ENCODE data around the gene VSIR.

Gene VSIR

GRCh38 chr10:71782221-71782916 is 9.0 kb upstream of the VSIR start:
- H3K9me3 Mint-ChIP-seq = peaks cover 1% of the 10 kb centered on the region
- H3K27me3 Mint-ChIP-seq = peaks cover 3% of the 10 kb centered on the region
- H3K4me1 Mint-ChIP-seq = peaks cover 10% of the 10 kb centered on the region
- no peak overlapping the region for H3K27ac Mint-ChIP-seq
- no peak for ATAC-seq (ENCODE audit: low read depth)
- DNase-seq (ENCODE audit: low spot score in 2 of 2) = no peak
- no peak overlapping the region for H3K4me3 Mint-ChIP-seq
- H3K36me3 Mint-ChIP-seq = no peaks in the 10 kb centered on the region

DNA sequence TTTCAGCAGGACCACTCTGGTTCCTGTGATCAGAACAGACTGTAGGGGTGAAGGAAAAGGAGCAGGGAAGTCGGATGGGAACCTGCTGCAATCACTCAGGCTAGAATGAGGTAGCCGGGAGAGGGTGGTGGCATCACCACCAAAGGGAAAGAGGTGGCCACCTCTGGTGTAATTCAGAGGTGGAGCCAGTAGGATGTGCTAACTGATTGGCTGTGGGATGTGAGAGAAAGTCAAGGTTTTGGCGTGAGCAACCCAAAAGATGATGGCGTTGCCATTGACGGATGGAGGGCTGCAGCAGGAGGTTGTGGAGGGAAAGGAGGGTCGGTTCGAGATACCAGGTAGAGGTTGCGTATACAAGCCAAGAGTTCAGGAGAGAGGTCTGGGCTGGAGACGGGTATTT is 7.4 kb upstream of the VSIR start:
- no peak overlapping the region for H3K4me3 Mint-ChIP-seq
- H3K9me3 Mint-ChIP-seq = peaks cover 1% of the 10 kb centered on the region
- H3K27ac Mint-ChIP-seq = no peak overlapping the region
- no peaks in the 10 kb centered on the region for H3K36me3 Mint-ChIP-seq
- no peak for DNase-seq (ENCODE audit: low spot score in 2 of 2)
- peaks cover 18% of the 10 kb centered on the region for H3K4me1 Mint-ChIP-seq
- ATAC-seq (ENCODE audit: low read depth) = no peak
- peaks cover 3% of the 10 kb centered on the region for H3K27me3 Mint-ChIP-seq

- no peaks in the 10 kb centered on the region for H3K36me3 Mint-ChIP-seq
- H3K4me3 Mint-ChIP-seq = no peak overlapping the region
- ATAC-seq (ENCODE audit: low read depth) (no peak), DNase-seq (ENCODE audit: low spot score in 2 of 2) (no peak)
- peaks cover 24% of the 10 kb centered on the region for H3K4me1 Mint-ChIP-seq
- H3K27ac Mint-ChIP-seq = no peak overlapping the region
- peaks cover 3% of the 10 kb centered on the region for H3K27me3 Mint-ChIP-seq
- H3K9me3 Mint-ChIP-seq = peaks cover 1% of the 10 kb centered on the region
Measured at GRCh38 chr10:71780156-71780555, 6.8 kb upstream of the VSIR start.

GRCh38 chr10:71779641-71780040 is 6.3 kb upstream of the VSIR start:
- ATAC-seq (ENCODE audit: low read depth) = no peak
- H3K27ac Mint-ChIP-seq = no peak overlapping the region

GRCh38 chr10:71778071-71778825 is 4.9 kb upstream of the VSIR start:
- Mint-ChIP-seq H3K27me3 (no peaks in the 10 kb centered on the region), H3K36me3 (no peaks in the 10 kb centered on the region), H3K4me3 (no peak overlapping the region), H3K27ac (no peak overlapping the region), H3K9me3 (peaks cover 1% of the 10 kb centered on the region), H3K4me1 (peaks cover 37% of the 10 kb centered on the region)
- DNase-seq (ENCODE audit: low spot score in 2 of 2) = no peak
- ATAC-seq (ENCODE audit: low read depth) = no peak

More at GRCh38 chr10:71779641-71780040, 6.3 kb upstream of the VSIR start:
- Mint-ChIP-seq H3K36me3 (no peaks in the 10 kb centered on the region), H3K4me3 (no peak overlapping the region), H3K4me1 (peaks cover 28% of the 10 kb centered on the region), H3K27me3 (peaks cover 2% of the 10 kb centered on the region), H3K9me3 (peaks cover 1% of the 10 kb centered on the region)
- DNase-seq (ENCODE audit: low spot score in 2 of 2) = no peak

DNA sequence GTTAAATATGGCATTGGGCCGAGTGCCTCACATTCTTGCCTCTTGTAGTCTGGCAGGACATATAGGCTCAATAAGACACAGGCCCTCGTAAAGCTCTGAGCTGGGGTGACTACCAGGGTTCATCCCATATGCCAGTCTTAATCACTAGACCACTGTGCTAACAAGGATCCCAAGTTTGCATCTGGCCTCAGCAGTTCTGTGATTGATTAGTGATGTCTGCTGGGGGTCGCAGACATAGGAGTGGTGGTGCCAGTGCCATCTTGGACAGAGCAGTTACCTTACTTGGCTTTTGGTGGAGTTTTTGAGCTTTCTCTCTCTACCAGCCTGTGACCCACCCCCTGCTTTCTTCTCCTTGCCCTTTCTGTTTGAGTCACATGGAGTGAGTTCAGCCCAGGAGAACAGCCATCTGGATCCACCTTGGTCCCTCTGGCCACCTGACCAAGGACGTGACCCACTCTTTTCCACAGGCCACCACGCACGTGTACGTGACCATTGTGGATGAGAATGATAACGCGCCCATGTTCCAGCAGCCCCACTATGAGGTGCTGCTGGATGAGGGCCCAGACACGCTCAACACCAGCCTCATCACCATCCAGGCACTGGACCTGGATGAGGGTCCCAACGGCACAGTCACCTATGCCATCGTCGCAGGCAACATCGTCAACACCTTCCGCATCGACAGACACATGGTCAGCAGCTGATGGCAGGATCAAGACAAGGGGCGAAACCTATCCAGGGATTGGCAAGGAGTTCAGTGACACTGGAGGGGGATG is 4.1 kb upstream of the VSIR start:
- Mint-ChIP-seq H3K4me1 (peaks cover 34% of the 10 kb centered on the region), H3K27me3 (no peaks in the 10 kb centered on the region), H3K4me3 (no peak overlapping the region), H3K27ac (no peak overlapping the region), H3K36me3 (no peaks in the 10 kb centered on the region), H3K9me3 (peaks cover 1% of the 10 kb centered on the region)
- ATAC-seq (ENCODE audit: low read depth) (no peak), DNase-seq (ENCODE audit: low spot score in 2 of 2) (no peak)

GRCh38 chr10:71776481-71776925 is 3.2 kb upstream of the VSIR start:
- Mint-ChIP-seq H3K9me3 (peaks cover 1% of the 10 kb centered on the region), H3K4me3 (peak overlapping the region; percentile 7), H3K27ac (peak overlapping the region; percentile 20)

DNA sequence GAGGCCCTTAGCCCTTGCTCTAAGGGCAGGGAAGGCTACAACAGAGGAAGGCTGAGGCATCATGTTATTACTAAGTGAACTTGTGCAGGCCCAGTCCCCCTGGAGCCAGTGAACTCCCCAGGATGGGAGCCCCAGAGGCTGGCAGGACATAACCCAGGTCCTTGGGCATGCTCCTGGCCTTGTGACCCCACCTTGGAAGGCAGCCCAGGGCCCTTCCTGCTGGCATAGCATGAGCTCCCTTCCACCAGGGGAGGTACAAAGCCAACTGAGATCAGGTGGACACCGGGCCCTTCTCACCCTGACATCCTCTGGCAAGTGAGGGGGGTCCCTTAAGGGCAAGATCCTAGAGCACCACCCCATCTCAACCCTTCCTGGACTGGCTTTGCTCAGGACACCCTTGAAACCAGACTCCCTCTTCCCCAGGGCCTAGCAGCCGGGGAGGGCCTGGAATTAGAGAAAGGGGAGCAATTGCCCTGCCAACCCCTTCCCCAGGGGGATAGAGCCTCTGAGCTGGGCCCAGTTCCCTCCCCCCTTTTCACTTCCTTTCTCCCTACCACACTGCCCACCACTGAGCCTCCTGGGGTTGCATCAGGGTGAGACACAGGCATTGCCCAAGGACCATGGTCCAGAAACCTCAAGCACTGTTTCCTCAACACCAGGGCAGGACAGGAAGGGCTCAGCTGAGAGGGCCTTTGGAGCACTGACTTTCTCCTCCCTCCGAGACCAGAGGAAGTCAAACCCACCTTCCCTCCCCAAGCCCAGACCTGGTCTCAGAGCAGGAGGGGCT is 1.8 kb upstream of the VSIR start:
- DNase-seq (ENCODE audit: low spot score in 2 of 2) (no peak), ATAC-seq (ENCODE audit: low read depth) (no peak)
- H3K4me1 Mint-ChIP-seq = peaks cover 51% of the 10 kb centered on the region
- no peaks in the 10 kb centered on the region for H3K27me3 Mint-ChIP-seq
- peak overlapping the region; percentile 95 for H3K27ac Mint-ChIP-seq
- peak overlapping the region; percentile 35 for H3K4me3 Mint-ChIP-seq
- H3K36me3 Mint-ChIP-seq = no peaks in the 10 kb centered on the region
- H3K9me3 Mint-ChIP-seq = peaks cover 1% of the 10 kb centered on the region

More at GRCh38 chr10:71776481-71776925, 3.2 kb upstream of the VSIR start:
- Mint-ChIP-seq H3K27me3 (no peaks in the 10 kb centered on the region), H3K36me3 (no peaks in the 10 kb centered on the region), H3K4me1 (peaks cover 43% of the 10 kb centered on the region)
- ATAC-seq (ENCODE audit: low read depth) (no peak), DNase-seq (ENCODE audit: low spot score in 2 of 2) (no peak)

DNA sequence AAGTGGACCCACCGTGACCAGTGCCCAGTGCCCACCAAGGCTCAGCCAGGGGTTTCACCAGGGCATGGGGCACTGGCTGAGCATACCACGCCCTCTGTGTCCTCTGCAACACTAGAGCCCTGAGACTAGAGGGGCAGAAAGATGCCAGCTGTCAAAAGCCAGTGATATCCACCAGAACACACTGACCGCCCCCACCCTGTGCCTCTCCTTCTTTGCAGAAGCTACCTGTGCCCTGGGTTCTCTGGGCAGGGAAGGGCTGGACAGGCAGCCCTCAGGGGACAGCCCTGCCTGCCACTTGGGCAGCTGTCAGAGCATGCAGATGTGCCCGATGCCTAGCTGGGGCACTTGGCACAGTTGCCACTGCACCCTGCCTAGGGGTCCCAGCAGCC is 494 bp downstream of the VSIR start:
- no peak for DNase-seq (ENCODE audit: low spot score in 2 of 2)
- Mint-ChIP-seq H3K36me3 (peaks cover 3% of the 10 kb centered on the region), H3K4me3 (peak overlapping the region; percentile 89), H3K27me3 (no peaks in the 10 kb centered on the region), H3K27ac (peak overlapping the region; percentile 95), H3K9me3 (peaks cover 1% of the 10 kb centered on the region), H3K4me1 (peaks cover 63% of the 10 kb centered on the region)
- ATAC-seq (ENCODE audit: low read depth) = no peak

- no peak for DNase-seq (ENCODE audit: low spot score in 2 of 2)
- no peak for ATAC-seq (ENCODE audit: low read depth)
- Mint-ChIP-seq H3K4me3 (peak overlapping the region; percentile 89), H3K27me3 (no peaks in the 10 kb centered on the region), H3K27ac (peak overlapping the region; percentile 95), H3K9me3 (no peaks in the 10 kb centered on the region), H3K36me3 (peaks cover 6% of the 10 kb centered on the region), H3K4me1 (peaks cover 64% of the 10 kb centered on the region)
Measured at GRCh38 chr10:71771821-71772617, 1.3 kb downstream of the VSIR start.

DNA sequence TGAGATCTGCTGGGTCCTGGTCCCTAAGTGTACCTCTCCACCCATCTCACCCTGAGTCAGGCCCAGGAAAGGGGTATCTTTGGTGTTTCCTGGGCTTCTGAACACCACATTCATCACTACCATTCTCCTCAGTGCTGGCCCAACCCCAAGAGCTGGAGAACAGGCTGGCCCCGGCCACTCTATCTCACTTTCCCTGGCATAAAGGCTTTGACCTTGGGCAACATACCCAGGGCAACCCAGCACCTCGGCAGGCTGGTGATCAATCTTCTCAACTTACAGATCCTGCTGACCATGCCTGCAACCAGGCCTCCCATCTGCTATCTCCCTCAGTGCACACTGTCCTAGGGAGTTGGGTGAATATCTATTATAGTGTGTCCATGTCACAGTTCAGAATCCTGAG is 2.1 kb downstream of the VSIR start:
- no peaks in the 10 kb centered on the region for H3K9me3 Mint-ChIP-seq
- H3K27me3 Mint-ChIP-seq = no peaks in the 10 kb centered on the region
- ATAC-seq (ENCODE audit: low read depth) = no peak
- peak overlapping the region; percentile 95 for H3K27ac Mint-ChIP-seq
- H3K4me1 Mint-ChIP-seq = peaks cover 68% of the 10 kb centered on the region
- peaks cover 6% of the 10 kb centered on the region for H3K36me3 Mint-ChIP-seq
- peak overlapping the region; percentile 46 for H3K4me3 Mint-ChIP-seq
- DNase-seq (ENCODE audit: low spot score in 2 of 2) = no peak

DNA sequence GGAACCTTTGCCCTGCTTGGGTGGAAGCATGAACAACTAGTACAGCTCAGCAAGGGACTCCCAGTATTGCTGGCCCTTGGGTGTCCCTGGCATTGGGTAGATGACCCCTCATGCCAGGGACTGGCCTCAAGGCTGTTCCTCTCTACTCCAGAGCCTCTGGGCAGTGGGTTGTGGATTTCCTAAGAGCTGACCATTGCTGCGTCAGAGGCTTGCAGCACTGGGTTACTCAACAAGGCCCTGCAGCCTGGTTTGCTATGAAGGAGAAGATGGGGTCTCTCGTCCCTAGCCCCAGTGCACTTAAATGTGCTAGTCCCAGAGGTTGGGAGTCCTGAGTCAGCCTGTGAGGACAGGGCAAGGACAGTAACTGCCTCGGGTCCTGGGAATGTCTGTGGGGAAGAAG is 2.5 kb downstream of the VSIR start:
- no peak for DNase-seq (ENCODE audit: low spot score in 2 of 2)
- H3K36me3 Mint-ChIP-seq = peaks cover 6% of the 10 kb centered on the region
- H3K27ac Mint-ChIP-seq = peak overlapping the region; percentile 95
- H3K9me3 Mint-ChIP-seq = no peaks in the 10 kb centered on the region
- ATAC-seq (ENCODE audit: low read depth) = no peak
- H3K4me1 Mint-ChIP-seq = peaks cover 66% of the 10 kb centered on the region
- no peak overlapping the region for H3K4me3 Mint-ChIP-seq
- no peaks in the 10 kb centered on the region for H3K27me3 Mint-ChIP-seq

GRCh38 chr10:71770255-71770654 is 3.1 kb downstream of the VSIR start:
- peaks cover 6% of the 10 kb centered on the region for H3K36me3 Mint-ChIP-seq
- peak overlapping the region; percentile 29 for H3K4me3 Mint-ChIP-seq

More at GRCh38 chr10:71770255-71770654, 3.1 kb downstream of the VSIR start:
- DNase-seq (ENCODE audit: low spot score in 2 of 2) (no peak), ATAC-seq (ENCODE audit: low read depth) (no peak)
- H3K4me1 Mint-ChIP-seq = peaks cover 63% of the 10 kb centered on the region
- H3K9me3 Mint-ChIP-seq = no peaks in the 10 kb centered on the region
- H3K27me3 Mint-ChIP-seq = no peaks in the 10 kb centered on the region
- peak overlapping the region; percentile 95 for H3K27ac Mint-ChIP-seq
